K562 (cell line): ENCODE results near the gene AFG1L. TPM values are rescaled to one million over a fixed set of nuclear protein-coding genes. Genes with fewer than 3 reads are reported as not detected.

Source experiments
- ATAC-seq: fragments of 200-7000 bp; cut with Tn5 transposase; 3 replicates; pipeline ENCODE4 v1.9.1; 2020; ENCODE audit warnings: moderate library complexity
- BruUV-seq: library from RNA; stranded (reverse); fragments of 400-500 nt; replicated peaks from 2 replicates; lab custom pipeline; 2021; lab: Mats Ljungman, UMichigan
- CTCF ChIA-PET: fragments of 300-600 bp; formaldehyde crosslinking; extraction: SDS; loops from one replicate; lab custom pipeline; 2021; ENCODE audit warnings: low intra/inter-chr PET ratio; lab: Yijun Ruan, JAX
- POLR2A ChIA-PET: fragments of 300-600, 350-650 bp; sonication (Branson Sonifier 250); formaldehyde crosslinking; extraction: SDS; loops from one replicate; lab custom pipeline; 2021; ENCODE audit warnings: antibody characterized with exemption, inconsistent platforms; lab: Yijun Ruan, JAX
- DNase-seq, 4 experiments: peaks; one replicate each; pipeline versions ENCODE4 v3.0.0 to v3.0.0-alpha.2; 2011 to 2018; ENCODE audit warnings: low spot score in 3 of 4, mixed read lengths in 3 of 4; ENCODE audit errors: extremely low read depth in 1 of 4
- FAIRE-seq: peaks from 2 replicates; lab custom pipeline; 2011; peaks lifted over from hg19 to GRCh38; lab: Jason Lieb, UNC
- H2AFZ ChIP-seq: 2 replicates; pipeline ENCODE4 v1.6.0; 2011; ENCODE audit warnings: low read depth, low read length, control low read depth, inconsistent platforms
- H3K27ac ChIP-seq: fragments of 200-600 bp; 3 replicates; pipeline ENCODE4 v1.8.0; 2011; ENCODE audit warnings: low read depth, mild to moderate bottlenecking, control low read depth, inconsistent platforms, low read length, moderate library complexity, mixed read lengths; ENCODE audit errors: extremely low read depth
- H3K27me3 ChIP-seq, 2 experiments: fragments of 300-600 bp in 1 of 2; 2 replicates in 1 of 2; 3 replicates in 1 of 2; pipeline versions ENCODE4 v1.6.0 to v1.8.0; 2011; ENCODE audit warnings: inconsistent platforms in 2 of 2, low read length in 2 of 2, mild to moderate bottlenecking in 1 of 2, mixed read lengths in 1 of 2, moderate library complexity in 1 of 2; ENCODE audit not compliant: control insufficient read depth in 2 of 2, insufficient read depth in 2 of 2
- H3K36me3 ChIP-seq: fragments of 300-600 bp; 3 replicates; pipeline ENCODE4 v1.8.0; 2011; ENCODE audit warnings: mild to moderate bottlenecking, low read length, inconsistent platforms; ENCODE audit not compliant: control insufficient read depth, insufficient read depth
- H3K4me1 ChIP-seq, 2 experiments: fragments of 200-600 bp in 1 of 2; replicated peaks in 1 of 2; 2 replicates in 1 of 2; 3 replicates in 1 of 2; pipeline versions ENCODE4 v1.5.1 to v1.8.0; 2011; ENCODE audit warnings: inconsistent platforms in 2 of 2, low read length in 2 of 2, mild to moderate bottlenecking in 1 of 2, mixed read lengths in 1 of 2, moderate library complexity in 1 of 2; ENCODE audit not compliant: control insufficient read depth in 2 of 2, insufficient read depth in 2 of 2
- H3K4me2 ChIP-seq: 2 replicates; pipeline ENCODE4 v1.6.1; 2011; ENCODE audit warnings: low read length, control low read depth, inconsistent platforms, mixed read lengths; ENCODE audit not compliant: insufficient read depth
- H3K4me3 ChIP-seq: fragments of 200-600 bp; sonication (generic), shearing (Covaris generic); 2 replicates; pipeline ENCODE4 v1.5.1; 2016; ENCODE audit warnings: control low read depth, inconsistent platforms
- H3K79me2 ChIP-seq: fragments of 200-600 bp; 3 replicates; pipeline ENCODE4 v1.8.0; 2011; ENCODE audit warnings: low read length, inconsistent platforms; ENCODE audit not compliant: control insufficient read depth, insufficient read depth
- H3K9ac ChIP-seq, 2 experiments: 2 replicates each; pipeline versions ENCODE4 v1.6.0 to v1.6.1; 2011; ENCODE audit warnings: low read depth in 2 of 2, low read length in 2 of 2, control low read depth in 1 of 2, inconsistent platforms in 1 of 2, mild to moderate bottlenecking in 1 of 2, mixed read lengths in 1 of 2; ENCODE audit not compliant: insufficient read depth in 1 of 2
- H3K9me1 ChIP-seq: one replicate; pipeline ENCODE4 v1.6.0; 2011; ENCODE audit warnings: inconsistent platforms, mild to moderate bottlenecking, low read length, moderate library complexity; ENCODE audit not compliant: control insufficient read depth, insufficient read depth
- H3K9me3 ChIP-seq: replicated peaks from 2 replicates; pipeline ENCODE4 v1.5.1; 2011; ENCODE audit warnings: low read depth, low read length, inconsistent platforms; ENCODE audit not compliant: control insufficient read depth, insufficient read depth
- H4K20me1 ChIP-seq: replicated peaks from 2 replicates; pipeline ENCODE4 v1.6.1; 2011; ENCODE audit warnings: low read length, inconsistent platforms, mixed read lengths; ENCODE audit not compliant: control insufficient read depth, insufficient read depth
- ARID2 ChIP-seq: fragments of 450-650 bp; IDR thresholded peaks from 2 replicates; pipeline ENCODE4 v1.6.1; 2017; ENCODE audit warnings: antibody characterized with exemption, mild to moderate bottlenecking
- BCOR ChIP-seq: fragments of 450-650 bp; IDR thresholded peaks from 2 replicates; pipeline ENCODE4 v1.6.1; 2016
- ETS1 ChIP-seq: conservative IDR thresholded peaks from 2 replicates; pipeline ENCODE4 v1.6.1; 2011; ENCODE audit warnings: low read depth, mild to moderate bottlenecking, low read length; ENCODE audit not compliant: control insufficient read depth
- LARP7 ChIP-seq: fragments of 450-650 bp; IDR thresholded peaks from 2 replicates; pipeline ENCODE4 v1.6.1; 2016
- NFIC ChIP-seq: fragments of 450-650 bp; IDR thresholded peaks from 2 replicates; pipeline ENCODE4 v1.6.1; 2017; ENCODE audit warnings: mild to moderate bottlenecking, inconsistent platforms
- RERE ChIP-seq: sonication (generic); formaldehyde crosslinking; IDR thresholded peaks from 2 replicates; pipeline ENCODE4 v1.8.0; 2023; ENCODE audit warnings: missing genetic modification reagents, mild to moderate bottlenecking, borderline replicate concordance
- ZBTB11 ChIP-seq, 3 experiments: fragments of 200-800 bp in 1 of 3; fragments of 250-450 bp in 1 of 3; fragments of 450-650 bp in 1 of 3; sonication (Bioruptor Pico) in 1 of 3; sonication (Bioruptor generic) in 1 of 3; formaldehyde crosslinking in 1 of 3; IDR thresholded peaks; 2 replicates each; pipeline versions ENCODE4 v1.6.1 to v1.8.0; 2016 to 2022; ENCODE audit warnings: mild to moderate bottlenecking in 2 of 3, missing genetic modification characterization in 2 of 3, missing compliant biosample characterization in 1 of 3, moderate library complexity in 1 of 3
- ZKSCAN8 ChIP-seq: fragments of 200-800 bp; sonication (Bioruptor generic); IDR thresholded peaks from 2 replicates; pipeline ENCODE4 v1.6.1; 2016; ENCODE audit warnings: missing genetic modification characterization, missing compliant biosample characterization
- ZNF212 ChIP-seq: fragments of 450-650 bp; formaldehyde crosslinking; IDR thresholded peaks from 2 replicates; pipeline ENCODE4 v1.4.0; 2020; ENCODE audit warnings: mild to moderate bottlenecking
- ZNF449 ChIP-seq: fragments of 250-450 bp; sonication (Bioruptor Pico); IDR thresholded peaks from 2 replicates; pipeline ENCODE4 v1.8.0; 2022; ENCODE audit warnings: moderate library complexity, mild to moderate bottlenecking, inconsistent platforms
- WGBS: fragments of 100-300 bp; shearing (Covaris generic); methylation state at CpG from one replicate; pipeline ENCODE4 v1.1.6; 2016; ENCODE audit warnings: low coverage, mixed read lengths; ENCODE audit not compliant: insufficient coverage; ENCODE audit errors: missing lambda C conversion rate; 5-methylcytosine and 5-hydroxymethylcytosine counted together
- in situ Hi-C: fragments of 300-500 bp; cut with MboI; formaldehyde crosslinking; loops from 4 replicates; pipeline ENCODE4 v1.15.0; 2018; ENCODE audit warnings: inconsistent platforms, mixed read lengths
- intact Hi-C: fragments of 100-400 bp; cut with micrococcal nuclease; formaldehyde crosslinking; loops from 2 replicates; pipeline ENCODE4 v1.14.2; 2022
- polyA plus RNA-seq, 8 experiments: library from polyadenylated mRNA; depleted of rRNA in 4 of 8; stranded (reverse) in 5 of 8; unstranded in 3 of 8; fragments of >200 nt; fragmentation: Nextera tagmentation in 2 of 8; fragmentation: Illumina TruSeq in 1 of 8; extraction: Ambion mirVana in 2 of 8; extraction: Trizol in 1 of 8; gene quantifications; 2 replicates each; pipeline versions ENCODE4 v1.2.1 to v1.2.3, GENCODE V29; 2011 to 2014; ENCODE audit warnings: inconsistent platforms in 1 of 8, missing spikeins in 1 of 8
- total RNA-seq, 7 experiments: library from RNA; depleted of rRNA in 6 of 7; stranded (reverse); fragments of >200 nt in 6 of 7; fragmentation: Illumina TruSeq in 2 of 7; extraction: Trizol in 2 of 7; gene quantifications; 2 replicates each; pipeline versions ENCODE4 v1.2.1 to v1.2.3, GENCODE V29; 2011 to 2021; ENCODE audit warnings: low replicate concordance in 1 of 7

AFG1L gene
- total and polyA plus RNA-seq, 9 of the 15 experiments (the other 6 are each of a cell fraction or from before 2014, with no cell fraction given): 2.2 to 15.5 (median 5.8) TPM

- Histone ChIP-seq H3K4me3 (no peak overlapping the region), H3K27me3 (no peaks in the 10 kb centered on the region), H3K4me1 (no peaks in the 10 kb centered on the region), H3K79me2 (no peaks in the 10 kb centered on the region), H3K9ac (no peak overlapping the region), H3K9me3 (no peaks in the 10 kb centered on the region), H2AFZ (no peak overlapping the region), H4K20me1 (no peaks in the 10 kb centered on the region), H3K36me3 (no peaks in the 10 kb centered on the region), H3K4me2 (no peak overlapping the region), H3K27ac (no peak overlapping the region), H3K9me1 (no peaks in the 10 kb centered on the region)
- in situ Hi-C loops: loop anchor here (5.0 kb wide), 4 partner anchors 238 to 523 kb away; no protein-coding TSS in a partner anchor
- CTCF ChIA-PET: interaction anchor here (0.8 to 3.6 kb wide), 2 partner anchors 349 kb away, joined by 3 to 38 read pairs; no protein-coding TSS in a partner anchor
- no TSS peak for BruUV-seq
- intact Hi-C loops: loop anchor here (10.0 kb wide), 2 partner anchors 640 to 840 kb away; partner anchors contain the start of gene CD164
- FAIRE-seq: no peak
- POLR2A ChIA-PET: interaction anchor here (4.1 kb wide), 1 partner anchor 13 kb away, joined by 17 read pairs; no protein-coding TSS in a partner anchor
- no peak for DNase-seq
- no peak for ATAC-seq
- 10% methylated on average over 3 of the region's 3 CpGs for WGBS
- TF ChIP-seq LARP7: no peak
- no peak for TF ChIP-seq ZKSCAN8 (CRISPR knock-in tag)
- no peak for TF ChIP-seq RERE (CRISPR knock-in tag)
- no peak for TF ChIP-seq NFIC
- no peak for TF ChIP-seq ARID2
- TF ChIP-seq ZBTB11 (CRISPR knock-in tag; IDR thresholded peaks at IDR 0.05): no peak
- TF ChIP-seq BCOR: no peak
- no peak for TF ChIP-seq ETS1
- TF ChIP-seq ZNF449: no peak
- TF ChIP-seq ZNF212 (CRISPR knock-in tag): no peak
Measured at GRCh38 chr6:108544606-108545005, 249.8 kb downstream of the AFG1L start.
